DOHH2 (cell line): ENCODE results near the gene USP10.

Experiments
- H3F3A ChIP-seq: fragments of 200-600 bp; sonication (generic), shearing (Covaris generic); 2 replicates; pipeline ENCODE4 v1.6.0; 2016; ENCODE audit warnings: antibody characterized with exemption, mild to moderate bottlenecking; ENCODE audit not compliant: control insufficient read depth, insufficient read depth
- H3K27ac ChIP-seq: fragments of 200-600 bp; sonication (generic); 2 replicates; pipeline ENCODE4 v1.5.1; 2014; ENCODE audit warnings: low read depth, mild to moderate bottlenecking, low read length, moderate library complexity
- H3K27me3 ChIP-seq: fragments of 200-600 bp; sonication (generic); 2 replicates; pipeline ENCODE4 v1.6.1; 2014; ENCODE audit warnings: mild to moderate bottlenecking, low read length, mixed read lengths; ENCODE audit not compliant: control insufficient read depth
- H3K36me3 ChIP-seq: fragments of 200-600 bp; sonication (generic); 2 replicates; pipeline ENCODE4 v1.6.1; 2014; ENCODE audit warnings: mild to moderate bottlenecking, low read length, moderate library complexity, mixed read lengths; ENCODE audit not compliant: control insufficient read depth
- H3K4me1 ChIP-seq: fragments of 200-600 bp; sonication (generic); 2 replicates; pipeline ENCODE4 v1.6.1; 2014; ENCODE audit warnings: mild to moderate bottlenecking, low read length, mixed read lengths; ENCODE audit not compliant: control insufficient read depth
- H3K4me2 ChIP-seq: fragments of 200-600 bp; sonication (generic); 2 replicates; pipeline ENCODE4 v1.6.0; 2014; ENCODE audit warnings: mild to moderate bottlenecking, low read length, moderate library complexity
- H3K4me3 ChIP-seq: fragments of 200-600 bp; sonication (generic); 2 replicates; pipeline ENCODE4 v1.5.1; 2014; ENCODE audit warnings: mild to moderate bottlenecking, low read length, mixed read lengths
- H3K79me2 ChIP-seq: fragments of 200-600 bp; sonication (generic); 2 replicates; pipeline ENCODE4 v1.6.1; 2014; ENCODE audit warnings: mild to moderate bottlenecking, low read length, mixed read lengths; ENCODE audit not compliant: control insufficient read depth
- H3K9me2 ChIP-seq: fragments of 200-600 bp; sonication (generic); replicated peaks from 2 replicates; pipeline ENCODE4 v1.6.1; 2014; ENCODE audit warnings: mild to moderate bottlenecking, low read length, mixed read lengths; ENCODE audit not compliant: control insufficient read depth
- H3K9me3 ChIP-seq: fragments of 200-600 bp; sonication (generic); 2 replicates; pipeline ENCODE4 v1.6.1; 2014; ENCODE audit warnings: antibody characterized with exemption, low read length, mixed read lengths; ENCODE audit not compliant: control insufficient read depth, insufficient read depth
- H4K20me1 ChIP-seq: fragments of 200-600 bp; sonication (generic); 2 replicates; pipeline ENCODE4 v1.6.0; 2014; ENCODE audit warnings: low read depth, mild to moderate bottlenecking, antibody characterized with exemption, low read length, moderate library complexity; ENCODE audit not compliant: control insufficient read depth, insufficient read depth
- CTCF ChIP-seq: fragments of 200-600 bp; sonication (generic); IDR thresholded peaks from one replicate; pipeline ENCODE4 v1.5.1; 2014; ENCODE audit warnings: antibody characterized with exemption, mild to moderate bottlenecking, low read depth, low read length; ENCODE audit not compliant: poor library complexity, severe bottlenecking
- EZH2phosphoT487 ChIP-seq: fragments of 200-600 bp; sonication (generic); IDR thresholded peaks from 2 replicates; pipeline ENCODE4 v1.6.1; 2017; ENCODE audit warnings: borderline replicate concordance, mild to moderate bottlenecking, antibody characterized with exemption, low read length, moderate library complexity, mixed read lengths

The USP10 gene

GRCh38 chr16:84766978-84767773 lies 67.4 kb downstream of the USP10 start:
- H3K4me1 ChIP-seq, result no peaks in the 10 kb centered on the region
- TF ChIP-seq CTCF, result no peak
- no peak for TF ChIP-seq EZH2phosphoT487
- H3K27me3 ChIP-seq, result no peaks in the 10 kb centered on the region
- H3K9me3 ChIP-seq, result no peaks in the 10 kb centered on the region
- H3K9me2 ChIP-seq, result no peaks in the 10 kb centered on the region
- no peak overlapping the region for H3K4me2 ChIP-seq
- no peaks in the 10 kb centered on the region for H3F3A ChIP-seq
- no peak overlapping the region for H3K4me3 ChIP-seq
- no peak overlapping the region for H3K27ac ChIP-seq
- peaks cover 86% of the 10 kb centered on the region for H3K36me3 ChIP-seq
- H4K20me1 ChIP-seq, result no peaks in the 10 kb centered on the region; the same call in 1 of the 2 replicates
- H3K79me2 ChIP-seq, result peaks cover 11% of the 10 kb centered on the region

GRCh38 chr16:84768061-84768807 lies 68.4 kb downstream of the USP10 start:
- no peaks in the 10 kb centered on the region; the same call in 1 of the 2 replicates for H4K20me1 ChIP-seq
- H3K4me2 ChIP-seq, result no peak overlapping the region
- H3K9me3 ChIP-seq, result no peaks in the 10 kb centered on the region
- TF ChIP-seq EZH2phosphoT487 (no peak), CTCF (no peak)
- H3K4me1 ChIP-seq, result no peaks in the 10 kb centered on the region
- no peaks in the 10 kb centered on the region for H3K9me2 ChIP-seq
- peaks cover 90% of the 10 kb centered on the region for H3K36me3 ChIP-seq
- H3K27me3 ChIP-seq, result no peaks in the 10 kb centered on the region
- no peak overlapping the region for H3K27ac ChIP-seq
- peaks cover 11% of the 10 kb centered on the region for H3K79me2 ChIP-seq
- no peaks in the 10 kb centered on the region for H3F3A ChIP-seq
- H3K4me3 ChIP-seq, result no peak overlapping the region

GRCh38 chr16:84768808-84769197 lies 69.0 kb downstream of the USP10 start:
- Histone ChIP-seq H3K79me2 (peaks cover 11% of the 10 kb centered on the region), H4K20me1 (no peaks in the 10 kb centered on the region; the same call in 1 of the 2 replicates), H3K27ac (no peak overlapping the region), H3K4me2 (no peak overlapping the region), H3K9me3 (no peaks in the 10 kb centered on the region), H3K9me2 (no peaks in the 10 kb centered on the region), H3K4me1 (no peaks in the 10 kb centered on the region), H3K4me3 (no peak overlapping the region), H3K36me3 (peaks cover 90% of the 10 kb centered on the region), H3F3A (no peaks in the 10 kb centered on the region), H3K27me3 (no peaks in the 10 kb centered on the region)
- TF ChIP-seq CTCF, result no peak
